ENCODE data around the gene TIPARP.

GRCh38 chr3:156723182-156723619 lies 48.8 kb downstream of the TIPARP start:
- no peak for TF ChIP-seq CTCF (IDR thresholded peaks at IDR 0.05)
- no peak for TF ChIP-seq POLR2A (IDR thresholded peaks at IDR 0.05)
